NCI-H2107 treated with DMSO at 0.1 percent for 48 hours (cell line): ENCODE measurements around the gene OR5J2.
"Not testable (repeated sequence)": the region's sequence is repeated elsewhere in the genome, so short reads cannot be mapped to it uniquely, and the experiment has no call there.

Experiments used
- DNase-seq: peaks from one replicate; lab custom pipeline; 2025; ENCODE audit not compliant: unreplicated experiment; lab: John Stamatoyannopoulos, UW

The OR5J2 gene

DNA sequence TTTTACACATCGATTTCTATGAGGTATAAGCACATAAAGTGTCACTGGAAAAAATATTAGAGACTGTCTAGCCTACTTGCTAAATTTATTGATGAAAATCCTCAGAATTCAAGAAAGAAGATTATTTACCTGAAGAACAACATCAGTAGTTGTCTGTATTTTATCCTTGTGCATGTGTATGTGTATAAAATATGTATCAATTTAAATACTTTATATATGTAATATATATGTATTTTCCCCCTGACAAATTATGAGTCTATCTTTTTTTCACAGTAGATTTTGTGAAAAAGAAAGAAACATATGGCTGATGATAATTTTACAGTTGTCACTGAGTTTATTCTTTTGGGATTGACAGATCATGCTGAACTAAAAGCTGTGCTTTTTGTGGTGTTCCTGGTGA, at the start of gene OR5J2:
OR5J2 (plus strand) TSS at position 301 of the 400 bp plus-strand sequence; CDS start at position 301, 0 bp downstream.
- no peak for DNase-seq

DNA sequence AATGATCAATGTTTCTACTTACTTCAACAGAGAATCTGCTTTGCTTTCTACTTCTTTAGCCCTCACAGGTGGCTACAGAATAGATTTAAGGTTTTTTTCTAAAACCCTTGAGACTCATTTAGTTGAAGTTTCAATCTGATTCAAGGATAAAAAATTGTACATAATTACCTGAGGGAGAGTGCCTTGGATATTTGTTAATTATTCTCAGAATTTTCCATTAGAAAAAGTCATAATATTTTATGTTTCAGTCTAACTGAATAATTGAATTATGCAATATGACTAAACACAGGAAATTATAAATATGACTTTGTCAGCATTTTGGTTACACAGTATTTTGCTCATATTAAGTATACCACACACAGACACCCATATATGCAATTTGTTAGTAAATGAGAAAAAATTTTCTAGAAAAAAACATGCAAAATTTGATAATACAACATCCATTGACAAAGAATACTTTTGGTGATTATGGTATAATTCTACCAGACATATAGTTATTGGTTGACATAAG, 36.2 kb upstream of the OR5J2 start, which contains the start of gene OR8J3:
OR8J3 (minus strand) TSS at position 51 of the 511 bp plus-strand sequence. CDS start 2,483 bp downstream, outside the sequence.
- DNase-seq = no peak

DNA sequence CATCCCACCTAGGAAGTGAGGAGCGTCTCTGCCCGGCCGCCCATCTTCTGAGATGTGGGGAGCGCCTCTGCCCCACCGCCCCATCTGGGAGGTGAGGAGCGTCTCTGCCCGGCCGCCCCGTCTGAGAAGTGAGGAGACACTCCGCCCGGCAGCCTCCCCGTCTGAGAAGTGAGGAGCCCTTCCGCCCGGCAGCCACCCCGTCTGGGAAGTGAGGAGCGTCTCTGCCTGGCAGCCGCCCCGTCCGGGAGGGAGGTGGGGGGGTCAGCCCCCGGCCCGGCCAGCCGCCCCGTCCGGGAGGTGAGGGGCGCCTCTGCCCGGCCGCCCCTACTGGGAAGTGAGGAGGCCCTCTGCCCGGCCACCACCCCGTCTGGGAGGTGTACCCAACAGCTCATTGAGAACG, 32.7 kb upstream of the OR5J2 start:
- DNase-seq = not testable (repeated sequence)

DNA sequence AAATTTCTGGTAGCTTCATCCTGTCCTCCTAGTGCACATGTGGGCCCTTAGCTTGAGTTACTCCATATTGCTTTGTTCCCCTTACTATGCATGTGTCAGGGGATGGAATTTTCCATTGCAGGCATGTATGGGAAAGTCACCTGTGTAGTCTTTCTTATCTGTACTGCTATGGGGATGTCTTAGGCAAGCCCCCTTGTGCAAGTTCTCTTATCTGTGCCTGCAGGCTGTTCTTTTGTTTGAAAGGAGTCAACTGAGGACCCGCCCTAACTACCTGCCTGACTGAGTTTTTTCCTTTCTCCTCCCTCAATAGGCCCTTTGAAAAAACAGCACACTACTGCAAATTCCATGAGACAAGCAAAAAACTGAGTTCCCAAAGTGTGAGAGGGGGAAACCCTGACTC, 25.0 kb upstream of the OR5J2 start:
- no peak for DNase-seq

DNA sequence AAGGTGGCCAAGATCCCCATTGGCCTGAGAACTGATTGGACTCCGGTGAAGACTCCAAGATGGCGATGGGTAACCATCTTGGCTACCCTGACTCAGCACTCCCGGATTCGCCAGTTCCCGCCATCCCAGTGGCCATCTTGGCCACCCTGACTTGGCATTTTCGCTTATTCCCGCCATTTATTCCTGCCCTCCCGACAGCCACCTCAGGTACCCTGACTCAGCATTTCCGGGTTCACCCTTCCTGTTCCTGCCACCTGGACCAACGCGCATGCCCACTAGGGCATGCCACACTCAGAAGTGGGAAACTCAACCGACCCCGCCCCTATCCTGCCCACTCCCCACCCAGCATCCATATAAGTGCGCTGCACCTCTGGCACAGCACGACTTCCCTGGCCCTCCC, 24.1 kb upstream of the OR5J2 start:
- no peak for DNase-seq

DNA sequence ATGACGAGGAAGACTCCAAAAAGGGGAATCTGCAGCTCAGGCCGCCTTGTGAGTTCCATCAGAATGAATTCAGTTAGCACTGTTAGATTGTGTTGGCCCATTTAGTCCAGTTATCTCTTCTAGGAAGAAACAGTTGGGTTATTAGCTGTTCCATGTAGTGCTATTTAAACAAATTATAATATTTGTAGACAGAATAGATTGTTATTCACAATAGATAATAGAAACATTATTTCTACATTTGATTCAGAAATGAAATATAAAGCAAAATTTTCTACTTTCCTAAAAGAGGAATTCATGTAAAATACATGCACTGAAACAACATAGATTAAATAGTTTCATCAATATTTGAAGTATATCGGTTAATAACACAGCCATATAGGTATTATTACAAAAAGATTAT, 16.2 kb upstream of the OR5J2 start, which contains the start of gene OR8K5:
OR8K5 (minus strand) TSS at position 101 of the 400 bp plus-strand sequence; CDS start at position 101, 0 bp downstream.
- DNase-seq = no peak

DNA sequence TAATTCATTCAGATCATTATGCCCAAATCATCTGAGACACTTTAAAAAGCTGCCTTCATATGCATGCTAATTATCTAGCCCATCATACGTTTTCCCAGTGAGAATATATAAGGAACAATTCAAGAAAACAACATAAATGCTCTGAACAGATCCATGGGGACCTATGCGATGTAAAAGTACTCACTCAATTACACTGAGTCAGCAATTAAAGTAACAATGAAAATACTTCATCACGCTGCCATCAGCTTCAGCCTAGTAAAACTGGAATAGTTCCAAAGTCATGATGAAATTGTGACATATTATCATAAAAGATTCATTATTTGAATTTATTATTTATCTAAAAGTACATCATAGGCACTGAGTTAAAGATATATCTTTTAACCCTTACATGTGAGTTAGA, 12.6 kb upstream of the OR5J2 start:
- no peak for DNase-seq

DNA sequence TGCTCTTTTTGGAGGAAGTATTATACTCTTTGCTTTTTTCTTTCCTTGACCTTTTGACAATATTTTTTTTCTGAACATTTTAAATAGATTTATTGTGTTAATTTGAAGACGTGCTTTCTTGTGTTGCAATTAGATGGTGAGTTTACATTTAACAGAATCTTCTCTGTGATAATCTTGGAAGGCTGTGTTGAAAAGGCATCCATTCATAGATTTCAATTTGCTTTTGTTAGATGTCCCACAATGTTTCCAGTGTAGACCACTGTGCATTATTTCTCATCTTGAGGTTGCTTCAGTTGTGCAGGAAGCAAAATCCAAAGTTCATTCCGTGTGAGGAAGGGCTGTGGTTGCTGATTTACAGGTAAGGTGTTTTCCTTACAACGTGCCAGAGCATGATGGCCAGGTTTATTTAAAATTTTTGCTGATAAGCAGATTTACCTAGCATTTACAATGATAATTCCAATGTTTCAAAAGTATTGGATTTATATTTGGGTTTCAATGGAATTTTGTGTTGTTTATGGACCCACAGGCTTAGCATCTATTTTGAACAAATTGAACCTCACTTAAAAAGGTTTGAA, 4.1 kb upstream of the OR5J2 start:
- no peak for DNase-seq

DNA sequence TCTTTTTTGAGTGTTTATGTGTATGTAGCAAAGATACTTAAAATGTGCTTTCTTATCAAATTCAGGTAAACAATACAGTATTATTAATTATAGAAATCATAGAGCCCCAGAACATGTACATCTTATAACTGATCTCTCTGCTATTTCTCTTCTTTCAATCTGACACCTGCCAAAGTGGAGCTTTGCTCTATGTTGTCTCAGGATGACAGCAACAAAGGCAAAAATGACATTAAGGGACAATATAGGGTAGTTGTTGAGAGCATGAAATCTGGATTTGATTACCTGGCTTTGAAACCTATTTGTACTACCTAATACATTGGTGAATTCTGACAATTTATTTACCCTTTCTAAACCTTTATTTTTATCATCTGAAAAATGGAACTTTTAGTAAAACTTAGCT, 7.0 kb downstream of the OR5J2 start:
- DNase-seq = no peak

DNA sequence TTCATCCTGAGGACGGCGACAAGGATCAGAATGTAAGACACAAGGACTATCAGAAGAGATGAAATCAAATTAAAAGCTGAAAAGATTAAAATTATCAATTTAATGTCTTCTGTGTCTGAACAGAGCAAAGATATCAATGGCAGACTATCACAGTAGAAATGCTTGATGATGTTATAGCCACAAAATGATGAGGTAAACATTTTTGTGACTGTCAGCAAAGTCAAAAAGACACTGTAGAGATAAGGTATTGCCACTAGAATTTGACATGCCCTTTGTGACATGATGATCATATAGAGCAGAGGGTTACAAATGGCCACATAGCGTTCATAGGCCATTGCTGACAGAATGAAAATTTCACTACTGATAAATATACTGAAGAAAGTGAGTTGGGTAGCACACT, 12.2 kb downstream of the OR5J2 start:
- DNase-seq = no peak

DNA sequence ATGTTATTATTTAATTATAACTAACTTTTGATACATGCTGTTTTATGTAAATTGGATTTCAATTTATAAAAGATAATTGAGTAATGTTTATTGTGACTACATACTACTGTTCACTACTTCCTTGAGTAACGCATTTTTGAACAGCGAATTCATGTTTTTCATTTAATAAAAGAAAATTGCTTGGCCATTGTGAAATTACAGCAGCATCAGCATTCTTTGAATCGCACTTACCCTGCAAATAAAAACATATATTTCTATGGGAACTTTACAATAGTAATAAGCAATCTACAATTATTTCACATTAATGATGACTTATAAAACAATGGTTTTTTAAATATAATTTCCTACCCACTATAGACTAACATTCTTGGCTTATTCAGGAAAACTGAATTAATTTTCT, 20.3 kb downstream of the OR5J2 start:
- DNase-seq = no peak

DNA sequence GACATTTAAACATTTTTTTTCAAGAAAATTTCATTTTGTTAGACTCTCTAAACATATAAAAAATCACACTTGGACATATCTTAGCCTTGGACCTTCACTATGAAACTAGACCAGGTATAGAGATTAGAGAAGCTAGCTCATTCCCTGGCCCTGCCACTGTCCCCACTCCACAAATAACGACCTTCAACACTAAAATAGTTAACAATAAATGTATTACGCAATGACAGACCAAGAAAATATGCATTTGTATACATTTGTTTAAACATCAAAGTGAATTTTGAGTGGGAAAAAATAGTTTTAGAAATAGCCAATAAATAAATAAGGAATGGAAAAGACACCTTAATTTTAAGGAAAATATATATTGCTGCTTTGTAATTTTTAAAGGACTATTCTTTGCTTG, 20.9 kb downstream of the OR5J2 start:
- no peak for DNase-seq

DNA sequence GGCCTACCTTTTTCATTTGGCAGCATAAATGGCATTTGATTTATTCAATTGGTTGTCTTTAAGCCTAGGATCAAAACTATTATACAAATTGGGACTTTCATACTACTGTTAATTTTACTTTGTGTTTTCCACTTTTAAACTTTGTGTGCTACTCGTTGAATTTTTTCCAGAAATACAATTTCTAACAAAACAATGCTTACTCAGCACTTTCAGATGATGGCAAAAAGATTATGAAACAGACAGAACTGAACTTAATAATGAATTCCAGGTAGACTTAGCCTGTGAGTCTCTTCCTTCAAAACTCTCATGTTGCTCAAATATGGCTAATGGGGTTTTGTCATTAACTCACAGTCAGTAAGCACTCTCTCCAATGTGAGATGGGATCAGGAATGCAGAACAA, 31.4 kb downstream of the OR5J2 start:
- no peak for DNase-seq

DNA sequence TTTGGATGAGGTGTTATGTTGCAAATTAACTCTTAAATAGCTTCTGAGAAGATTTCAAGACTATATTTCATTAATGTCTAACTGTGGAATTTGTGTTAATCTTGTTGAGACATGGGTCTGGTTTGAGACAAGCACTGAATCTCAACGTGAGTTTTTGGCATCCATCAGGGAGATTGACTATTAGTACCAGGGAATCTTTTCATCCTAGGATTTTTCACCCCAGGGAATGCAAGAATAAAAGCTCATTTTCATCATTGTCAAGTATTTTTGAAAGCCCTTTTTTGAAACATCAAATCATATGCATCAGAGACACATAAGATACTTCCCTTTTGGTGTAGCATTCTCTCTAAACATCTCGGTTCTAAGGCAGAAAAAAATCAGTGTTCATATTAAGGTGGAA, 38.1 kb downstream of the OR5J2 start:
- DNase-seq = no peak

DNA sequence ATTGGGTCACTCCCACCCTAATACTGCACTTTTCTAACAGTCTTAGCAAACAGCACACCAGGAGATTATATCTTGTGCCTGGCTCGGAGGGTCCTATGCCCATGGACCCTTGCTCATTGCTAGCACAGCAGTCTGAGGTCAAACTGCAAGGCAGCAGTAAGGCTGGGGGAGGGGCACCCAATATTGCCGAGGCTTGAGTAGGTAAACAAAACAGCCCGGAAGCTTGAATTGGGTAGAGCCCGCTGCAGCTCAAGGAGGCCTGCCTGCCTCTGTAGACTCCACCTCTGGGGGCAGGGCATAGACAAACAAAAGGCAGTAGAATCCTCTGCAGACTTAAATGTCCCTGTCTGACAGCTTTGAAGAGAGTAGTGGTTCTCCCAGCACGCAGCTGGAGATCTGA, 43.3 kb downstream of the OR5J2 start:
- DNase-seq = not testable (repeated sequence)
